Lower leg skin (tissue), 4 donors: ENCODE results near the gene MACROD1. TPM values are rescaled to one million over a fixed set of nuclear protein-coding genes. Genes with fewer than 3 reads are reported as not detected.

Experiments
- DNase-seq, 2 donors: peaks; one replicate each; pipeline ENCODE4 v3.0.0-alpha.2; 2019; ENCODE audit warnings: low spot score in 2 of 2
- H3K4me3 ChIP-seq: fragments of 200-600 bp; sonication (generic); 2 replicates; pipeline ENCODE4 v1.5.1; 2017; ENCODE audit warnings: mild to moderate bottlenecking, low read depth; ENCODE audit not compliant: poor library complexity, severe bottlenecking
- CTCF ChIP-seq, 3 donors: fragments of 450-650 bp; IDR thresholded peaks; one replicate each; pipeline ENCODE4 v1.5.1; 2016; ENCODE audit warnings: antibody characterized with exemption in 3 of 3, mild to moderate bottlenecking in 3 of 3, moderate library complexity in 2 of 3
- POLR2A ChIP-seq, 2 donors: fragments of 450-650 bp; IDR thresholded peaks; one replicate each; pipeline ENCODE4 v1.6.1; 2016 to 2017; ENCODE audit warnings: antibody characterized with exemption in 2 of 2, mild to moderate bottlenecking in 1 of 2, moderate library complexity in 1 of 2
- WGBS, 2 donors: methylation state at CpG; one replicate each; pipeline ENCODE4 v1.1.5; 2018; 5-methylcytosine and 5-hydroxymethylcytosine counted together
- intact Hi-C: fragments of 100-400 bp; cut with DNase I; formaldehyde crosslinking; loops from one replicate; pipeline ENCODE4 v1.15.0; 2023; ENCODE audit warnings: low total_unique reads
- total RNA-seq, 4 donors: library from RNA; depleted of rRNA; stranded (reverse); fragments of >200 nt; gene quantifications; one replicate each; pipeline ENCODE4 v1.1.0, GENCODE V29; 2016

Gene MACROD1
- total RNA-seq, 4 donors from 2014 or later, result 44.8 to 74.8 (median 55.6) TPM

GRCh38 chr11:64013141-64013896, 152.6 kb downstream of the MACROD1 start:
- WGBS, 2 donors, result 83 to 86% methylated on average over 16 of the region's 16 CpGs
- TF ChIP-seq POLR2A (IDR thresholded peaks at IDR 0.05) (no peak), CTCF (IDR thresholded peaks at IDR 0.05) (no peak)
- H3K4me3 ChIP-seq, result no peak overlapping the region
- intact Hi-C loops, result no loop called here
- no peak for DNase-seq

DNA sequence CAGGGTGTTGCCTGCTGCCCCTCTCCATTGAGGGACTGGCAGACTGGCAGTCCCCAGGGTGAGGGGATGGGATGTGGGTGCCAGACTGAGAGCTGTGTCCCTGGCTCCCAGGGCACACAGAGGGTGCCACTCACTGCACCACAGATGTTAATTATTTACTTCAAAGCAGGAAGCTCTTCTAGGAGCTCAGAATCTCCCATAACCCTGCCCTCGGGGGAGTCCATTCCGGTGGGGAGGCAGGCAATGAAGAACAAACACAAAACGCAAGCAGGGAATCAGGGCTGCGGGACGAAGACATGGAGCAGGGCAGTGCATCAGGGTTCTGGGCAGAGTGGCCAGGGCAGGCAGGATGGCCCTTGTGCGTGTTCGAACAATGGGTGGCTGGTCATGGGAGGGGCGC, 154.5 kb downstream of the MACROD1 start:
- 87 to 90% methylated on average over 8 of the region's 8 CpGs for WGBS, 2 donors
- no peak for DNase-seq
- no peak overlapping the region for H3K4me3 ChIP-seq
- no peak for TF ChIP-seq CTCF (IDR thresholded peaks at IDR 0.05)
- intact Hi-C loops, result no loop called here

DNA sequence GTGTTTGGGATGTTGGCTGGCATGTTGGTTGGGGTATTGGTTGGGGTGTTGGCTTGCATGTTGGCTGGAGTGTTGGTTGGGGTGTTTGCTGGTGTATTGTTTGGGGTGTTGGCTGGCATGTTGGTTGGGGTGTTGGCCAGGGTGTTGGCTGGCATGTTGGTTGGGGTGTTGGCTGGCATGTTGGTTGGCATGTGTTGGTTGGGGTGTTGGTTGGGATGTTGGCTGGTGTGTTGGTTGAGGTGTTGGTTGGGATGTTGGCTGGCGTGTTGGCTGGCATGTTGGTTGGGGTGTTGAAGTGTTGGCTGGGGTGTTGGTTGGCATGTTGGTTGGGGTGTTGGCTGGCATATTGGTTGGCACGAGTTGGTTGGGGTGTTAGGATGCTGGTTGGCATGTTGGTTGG, 155.1 kb downstream of the MACROD1 start:
- TF ChIP-seq CTCF (IDR thresholded peaks at IDR 0.05) (no peak), POLR2A (IDR thresholded peaks at IDR 0.05) (no peak)
- no peak overlapping the region for H3K4me3 ChIP-seq
- intact Hi-C loops, result no loop called here
- DNase-seq, result no peak
- WGBS, 2 donors, result 64 to 81% methylated on average over 2 of the region's 2 CpGs

DNA sequence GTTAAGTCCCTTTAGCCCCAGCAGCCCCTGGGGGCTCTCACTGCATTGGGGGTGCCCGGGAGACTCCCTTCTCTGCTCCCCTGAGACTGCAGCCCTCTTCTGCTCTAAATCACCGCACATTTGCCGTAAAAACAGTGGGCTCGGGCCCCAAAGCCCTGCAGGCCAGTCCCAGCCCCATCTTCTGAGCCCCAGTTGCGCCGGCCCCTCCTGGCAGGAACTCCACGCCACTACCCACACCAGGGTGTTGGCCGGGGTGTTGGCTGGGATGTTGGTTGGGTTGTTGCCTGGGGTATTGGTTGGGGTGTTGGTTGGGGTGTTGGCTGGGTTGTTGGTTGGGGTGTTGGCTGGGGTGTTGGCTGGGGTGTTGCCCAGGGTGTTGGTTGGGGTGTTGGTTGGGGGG, 156.2 kb downstream of the MACROD1 start:
- H3K4me3 ChIP-seq, result no peak overlapping the region
- intact Hi-C loops, result no loop called here
- DNase-seq, result no peak
- TF ChIP-seq POLR2A (IDR thresholded peaks at IDR 0.05), result no peak
- no peak for TF ChIP-seq CTCF (IDR thresholded peaks at IDR 0.05)
- 86 to 91% methylated on average over 8 of the region's 8 CpGs for WGBS, 2 donors

DNA sequence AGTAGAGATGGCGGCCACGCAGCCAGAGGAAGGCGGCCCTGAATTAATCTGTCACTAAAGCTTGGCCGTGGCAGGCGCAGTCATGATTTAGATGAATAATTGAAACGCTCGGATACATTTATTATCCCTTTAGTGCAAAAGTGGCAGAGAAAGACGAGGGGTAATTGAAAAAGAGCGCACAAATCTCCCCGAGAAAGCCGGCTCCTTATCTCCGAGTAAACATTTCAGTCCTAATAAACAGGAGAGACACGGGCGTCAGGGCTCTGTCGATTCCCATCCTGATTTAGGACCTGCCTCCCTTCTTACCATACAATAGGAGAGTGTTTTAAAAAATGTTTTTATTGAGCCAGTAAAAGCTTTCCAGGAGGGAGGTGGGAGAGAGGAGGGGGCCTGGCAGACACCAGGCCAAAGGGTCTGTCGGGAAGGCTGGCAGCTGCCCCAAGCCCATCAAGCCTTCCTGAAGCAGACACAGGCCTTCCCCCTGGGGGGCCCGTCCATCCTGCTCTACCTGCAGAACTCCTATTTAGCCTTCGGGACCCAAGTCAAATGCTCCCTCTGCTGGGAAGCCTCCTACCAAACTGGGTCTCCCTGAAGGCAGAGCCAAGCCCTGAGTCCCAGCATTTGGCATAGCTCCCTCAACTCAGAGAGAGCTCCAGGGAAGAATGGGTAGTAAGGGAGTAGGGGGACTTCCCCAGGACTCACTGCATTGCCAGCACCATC, 156.8 kb downstream of the MACROD1 start:
- H3K4me3 ChIP-seq, result no peak overlapping the region
- no peak for TF ChIP-seq POLR2A (IDR thresholded peaks at IDR 0.05)
- no peak for TF ChIP-seq CTCF (IDR thresholded peaks at IDR 0.05)
- WGBS, 2 donors, result 93 to 96% methylated on average over 18 of the region's 18 CpGs
- no peak for DNase-seq
- intact Hi-C loops, result no loop called here
